DMS153 (cell line): Measurements from ENCODE around the gene DARS2.

ENCODE experiments used
- DNase-seq: peaks from one replicate; lab custom pipeline; 2025; lab: John Stamatoyannopoulos, UW

DARS2 gene

GRCh38 chr1:173887627-173888026, 63.2 kb downstream of the DARS2 start:
- DNase-seq = no peak

- DNase-seq = no peak
Observed at GRCh38 chr1:173888749-173889148, 64.3 kb downstream of the DARS2 start.

DNA sequence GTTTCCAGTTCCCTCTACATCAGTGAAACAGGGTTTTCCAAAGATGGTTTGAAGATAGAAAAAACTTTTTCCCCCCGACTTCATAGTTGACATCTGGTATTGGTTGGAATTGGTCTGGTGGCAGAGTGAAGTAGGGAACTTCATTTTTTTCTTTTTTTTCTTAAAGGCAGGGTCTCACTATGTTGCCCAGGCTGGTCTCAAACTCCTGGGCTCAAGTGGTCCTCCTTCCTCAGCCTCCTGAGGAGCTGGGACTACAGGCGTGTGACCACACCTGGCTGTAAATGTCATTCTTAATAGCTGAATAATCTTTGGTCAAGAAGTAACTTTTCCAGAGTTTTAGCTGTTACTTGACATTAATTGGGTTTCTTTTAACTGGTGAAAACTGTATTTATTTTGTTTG, 65.4 kb downstream of the DARS2 start:
- DNase-seq = no peak

DNA sequence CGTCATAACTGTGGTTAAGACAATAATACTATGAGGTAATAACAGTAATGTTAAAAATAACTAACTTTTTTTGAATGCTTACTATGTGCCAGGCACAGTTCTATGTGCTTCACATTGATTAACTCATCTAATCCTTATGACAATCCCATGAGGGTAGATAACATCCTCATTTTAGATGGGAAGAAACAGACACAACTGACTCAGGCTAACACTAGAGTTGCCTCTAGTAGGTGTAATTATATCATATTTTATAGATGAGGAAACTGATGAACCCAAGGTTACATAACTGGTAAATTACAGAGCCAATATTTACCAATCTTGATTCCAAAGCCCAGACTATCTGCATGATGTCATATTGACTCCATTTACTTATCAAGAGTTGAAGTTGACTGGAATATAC, 69.1 kb downstream of the DARS2 start:
- no peak for DNase-seq

- no peak for DNase-seq
Observed at GRCh38 chr1:173894189-173894588, 69.7 kb downstream of the DARS2 start.

GRCh38 chr1:173900427-173900826, 76.0 kb downstream of the DARS2 start:
- DNase-seq = no peak

GRCh38 chr1:173900992-173901391, 76.5 kb downstream of the DARS2 start:
- no peak for DNase-seq

DNA sequence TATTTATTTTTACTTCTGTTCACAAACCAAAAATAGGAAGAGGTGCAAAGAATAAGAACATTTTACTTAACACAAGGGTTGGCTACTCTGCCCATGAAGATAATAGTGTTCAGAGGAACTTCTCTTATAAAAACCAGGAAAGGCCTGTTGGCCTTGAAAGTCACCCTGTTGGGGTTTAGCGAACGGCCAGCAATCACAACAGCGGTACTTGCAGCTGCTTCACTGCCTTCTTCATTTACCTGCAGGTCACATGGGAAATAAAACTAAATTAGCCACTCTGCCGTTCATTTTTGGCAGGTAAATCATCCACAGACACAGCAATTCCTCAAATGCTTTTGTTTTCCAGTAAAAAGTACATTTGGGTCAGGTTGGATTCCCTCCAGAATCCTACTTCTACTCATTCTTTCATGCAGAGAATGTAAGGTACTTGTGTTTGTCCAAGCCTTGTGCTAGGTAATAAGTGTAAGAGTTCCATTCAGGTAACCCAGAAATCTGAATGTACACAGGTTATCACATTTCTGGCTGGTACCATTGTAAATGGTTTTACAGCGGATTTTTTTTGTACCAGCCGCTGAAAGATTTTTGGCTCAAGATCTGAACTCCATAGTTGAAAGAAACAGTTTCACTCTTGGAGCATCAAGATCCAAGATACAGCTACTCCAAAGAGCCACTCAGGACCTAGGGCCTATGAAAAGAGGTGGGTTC, 79.5 kb downstream of the DARS2 start:
- DNase-seq = no peak
